Tongue (tissue), 2 donors: ENCODE results near the gene CXADR. TPM values are rescaled to one million over a fixed set of nuclear protein-coding genes. Genes with fewer than 3 reads are reported as not detected.
A peak's percentile ranks its signal among the peaks of the same experiment; 100 is the strongest.
"Not testable (repeated sequence)": the region's sequence is repeated elsewhere in the genome, so short reads cannot be mapped to it uniquely, and the experiment has no call there.

Experiments used
- DNase-seq: peaks from one replicate; pipeline ENCODE4 v3.0.0-alpha.2; 2015
- total RNA-seq: library from RNA; depleted of rRNA; stranded (reverse); fragments of >200 nt; gene quantifications from one replicate; pipeline ENCODE4 v1.2.3, GENCODE V29; 2014

Gene CXADR
- total RNA-seq, 1 donor from 2014 or later, result 23.8 TPM

- DNase-seq, result not testable (repeated sequence)
Measured at GRCh38 chr21:17502985-17503384, 9.9 kb upstream of the CXADR start.

- DNase-seq, result no peak
Measured at GRCh38 chr21:17506951-17507350, 5.9 kb upstream of the CXADR start.

- no peak for DNase-seq
Measured at GRCh38 chr21:17507591-17507990, 5.3 kb upstream of the CXADR start.

GRCh38 chr21:17513214-17514123, 626 bp downstream of the CXADR start:
- DNase-seq, result peak; percentile 42

GRCh38 chr21:17514124-17514845, 1.4 kb downstream of the CXADR start:
- no peak for DNase-seq

- DNase-seq, result not testable (repeated sequence)
Measured at GRCh38 chr21:17517008-17517407, 4.2 kb downstream of the CXADR start.

- DNase-seq, result no peak
Measured at GRCh38 chr21:17519208-17519738, 6.4 kb downstream of the CXADR start.

GRCh38 chr21:17519965-17520609, 7.2 kb downstream of the CXADR start:
- no peak for DNase-seq

GRCh38 chr21:17523007-17523451, 10.2 kb downstream of the CXADR start:
- DNase-seq, result no peak

- not testable (repeated sequence) for DNase-seq
Measured at GRCh38 chr21:17523979-17524494, 11.2 kb downstream of the CXADR start.

GRCh38 chr21:17524635-17525034, 11.8 kb downstream of the CXADR start:
- no peak for DNase-seq

GRCh38 chr21:17526776-17527175, 13.9 kb downstream of the CXADR start:
- no peak for DNase-seq

- no peak for DNase-seq
Measured at GRCh38 chr21:17527240-17527639, 14.4 kb downstream of the CXADR start.

GRCh38 chr21:17527711-17528110, 14.9 kb downstream of the CXADR start:
- no peak for DNase-seq

GRCh38 chr21:17529648-17530047, 16.8 kb downstream of the CXADR start:
- DNase-seq, result no peak

GRCh38 chr21:17532292-17532691, 19.4 kb downstream of the CXADR start:
- no peak for DNase-seq

GRCh38 chr21:17536381-17536780, 23.5 kb downstream of the CXADR start:
- DNase-seq, result no peak

- no peak for DNase-seq
Measured at GRCh38 chr21:17537299-17537698, 24.5 kb downstream of the CXADR start.

GRCh38 chr21:17538576-17538975, 25.7 kb downstream of the CXADR start:
- no peak for DNase-seq

- DNase-seq, result no peak
Measured at GRCh38 chr21:17539323-17539722, 26.5 kb downstream of the CXADR start.

GRCh38 chr21:17539743-17540341, 27.0 kb downstream of the CXADR start:
- DNase-seq, result no peak

- DNase-seq, result no peak
Measured at GRCh38 chr21:17540530-17540929, 27.7 kb downstream of the CXADR start.
